Superior temporal gyrus (tissue), 1 donor: ENCODE data around the gene BACE2.

Source experiments
- DNase-seq: peaks from one replicate; pipeline ENCODE4 v3.0.0-alpha.2; 2016; ENCODE audit errors: extremely low spot score

Gene BACE2

GRCh38 chr21:41321908-41322495 lies 154.0 kb downstream of the BACE2 start:
- no peak for DNase-seq

- DNase-seq: no peak
These were observed 154.8 kb downstream of the BACE2 start for GRCh38 chr21:41322496-41323382.

- DNase-seq: no peak
These were observed 157.4 kb downstream of the BACE2 start for GRCh38 chr21:41325138-41325912.

DNA sequence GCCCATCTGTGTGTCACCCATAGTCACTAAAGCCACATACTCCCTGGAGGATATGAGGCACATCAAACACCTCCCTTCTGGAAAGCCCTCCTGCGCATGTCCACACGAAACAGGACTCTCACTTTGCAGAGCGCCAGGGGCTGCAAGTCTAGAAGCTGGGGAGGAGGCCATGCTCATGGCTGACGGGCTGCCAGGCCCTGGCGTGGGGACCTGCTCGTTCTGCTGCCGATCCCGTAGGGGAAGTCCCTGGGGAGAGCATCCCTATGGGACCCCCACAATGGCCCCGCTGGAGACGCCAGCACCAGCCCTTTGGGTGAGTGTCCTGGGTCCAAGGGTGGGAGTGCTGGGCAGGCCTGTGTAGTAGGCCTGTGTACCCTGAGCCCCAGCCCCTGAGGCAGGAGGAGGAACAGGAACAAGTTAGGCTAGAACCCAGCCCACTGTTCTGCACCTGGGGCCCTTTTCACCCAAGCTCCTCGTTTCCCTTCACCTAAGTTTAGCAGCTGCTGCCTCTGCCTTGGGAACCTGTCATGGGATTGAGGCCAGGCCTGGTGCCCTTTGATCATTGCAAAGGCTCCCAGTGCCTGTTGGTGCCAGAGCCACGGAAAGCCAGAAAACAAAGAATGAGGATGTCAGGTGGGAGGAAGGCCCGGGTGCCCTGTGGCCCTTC lies 158.6 kb downstream of the BACE2 start:
- DNase-seq: no peak

DNA sequence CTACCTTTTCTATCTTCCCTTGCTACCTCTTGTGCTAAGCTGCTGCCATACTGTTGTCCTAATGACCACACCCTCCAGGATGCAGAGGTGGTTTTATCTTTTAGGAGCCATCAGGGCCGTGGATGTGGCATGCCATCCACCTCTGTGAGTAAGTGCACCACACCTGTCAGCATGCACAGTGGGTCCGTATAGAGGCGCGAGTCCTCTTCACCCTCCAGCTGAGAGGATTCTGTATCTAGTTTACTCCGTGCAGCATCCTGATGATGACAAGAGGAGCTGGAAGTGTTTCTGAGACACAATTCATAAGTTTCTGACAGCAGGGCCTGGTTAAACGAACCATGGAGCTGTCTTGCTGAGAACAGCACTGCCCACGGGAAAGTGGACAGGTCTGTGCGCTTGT lies 159.8 kb downstream of the BACE2 start:
- no peak for DNase-seq

DNA sequence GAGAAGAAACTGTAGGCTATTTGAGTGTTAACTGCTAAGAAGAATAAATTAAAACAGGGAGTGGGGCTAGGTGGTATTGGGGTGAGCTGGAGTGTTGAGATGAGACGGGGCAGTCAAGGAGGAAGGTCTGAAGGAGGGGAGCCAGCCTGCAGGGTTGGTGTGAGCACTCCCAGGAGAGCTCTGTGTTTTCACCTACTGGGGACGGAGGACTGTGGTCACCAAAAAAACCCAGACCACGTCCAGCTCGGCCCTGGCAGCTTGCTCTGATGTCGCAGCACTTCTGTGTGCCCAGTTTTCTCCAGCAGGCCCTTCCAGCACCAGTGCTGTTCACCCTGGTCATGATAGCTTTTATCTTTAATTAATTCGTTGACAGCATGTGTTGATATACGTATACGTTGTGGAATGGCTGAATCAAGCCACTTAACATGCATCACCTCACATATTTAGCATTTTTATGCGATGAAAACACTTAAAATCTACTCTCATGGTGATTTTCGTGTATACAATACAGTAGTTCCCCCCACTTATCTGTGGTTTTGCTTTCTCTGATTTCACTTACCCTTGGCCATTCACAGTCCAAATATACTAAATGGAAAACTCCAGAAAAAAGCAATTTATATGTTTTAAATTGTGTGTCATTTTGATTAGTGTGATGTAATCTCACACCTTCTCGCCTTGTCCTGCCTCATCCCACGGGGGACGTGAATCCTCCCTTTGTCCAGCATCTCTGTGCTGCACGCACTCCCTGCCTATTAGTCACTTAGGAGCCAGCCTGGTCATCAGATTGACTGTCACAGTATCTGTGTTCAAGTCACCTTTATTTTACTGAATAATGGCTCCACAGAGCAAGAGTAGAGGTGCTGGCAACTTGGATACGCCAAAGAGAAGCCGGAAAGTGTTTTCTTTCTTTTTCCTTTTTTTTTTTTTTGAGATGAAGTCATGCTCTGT lies 161.0 kb downstream of the BACE2 start:
- no peak for DNase-seq
